GM12878 (cell line): ENCODE data around the gene PSENEN. TPM values are rescaled to one million over a fixed set of nuclear protein-coding genes. Genes with fewer than 3 reads are reported as not detected.

Source experiments
- BCL3 ChIP-seq: IDR thresholded peaks from 2 replicates; pipeline ENCODE4 v1.6.1; 2011; ENCODE audit warnings: borderline replicate concordance, low read depth, mild to moderate bottlenecking, moderate library complexity, low read length; ENCODE audit not compliant: insufficient read depth, poor library complexity, severe bottlenecking
- BRCA1 ChIP-seq: IDR thresholded peaks from 2 replicates; pipeline ENCODE4 v1.6.1; 2011; ENCODE audit warnings: low read depth, low read length, improper control_type of control experiment
- CREB1 ChIP-seq: IDR thresholded peaks from 2 replicates; pipeline ENCODE4 v1.6.1; 2012; ENCODE audit warnings: low read depth, mild to moderate bottlenecking, inconsistent platforms
- CUX1 ChIP-seq: IDR thresholded peaks from 2 replicates; pipeline ENCODE4 v1.6.1; 2012; ENCODE audit warnings: improper control_type of control experiment, low read depth, low read length; ENCODE audit not compliant: insufficient replicate concordance
- GABPA ChIP-seq: IDR thresholded peaks from 2 replicates; pipeline ENCODE4 v1.6.1; 2014; ENCODE audit warnings: antibody characterized with exemption, low read depth, mild to moderate bottlenecking, inconsistent platforms
- IRF3 ChIP-seq: fragments of 450-650 bp; IDR thresholded peaks from 2 replicates; pipeline ENCODE4 v1.6.1; 2014; ENCODE audit warnings: mild to moderate bottlenecking
- MTA3 ChIP-seq: IDR thresholded peaks from 2 replicates; pipeline ENCODE4 v1.6.1; 2012; ENCODE audit warnings: low read length, inconsistent platforms, borderline replicate concordance
- NKRF ChIP-seq: fragments of 450-650 bp; conservative IDR thresholded peaks from 2 replicates; pipeline ENCODE4 v1.6.1; 2017; ENCODE audit warnings: mild to moderate bottlenecking, moderate library complexity
- NR2C1 ChIP-seq: fragments of 450-650 bp; IDR thresholded peaks from 2 replicates; pipeline ENCODE4 v1.6.1; 2017; ENCODE audit warnings: antibody characterized with exemption, mild to moderate bottlenecking, moderate library complexity
- SREBF2 ChIP-seq: IDR thresholded peaks from 2 replicates; pipeline ENCODE4 v1.6.1; 2012; ENCODE audit warnings: mild to moderate bottlenecking, low read length
- ZNF687 ChIP-seq: fragments of 450-650 bp; IDR thresholded peaks from 2 replicates; pipeline ENCODE4 v1.6.1; 2017; ENCODE audit warnings: mild to moderate bottlenecking, moderate library complexity
- polyA plus RNA-seq, 11 experiments: library from polyadenylated mRNA; depleted of rRNA in 4 of 11; unstranded in 6 of 11; stranded (reverse) in 5 of 11; fragments of >200 nt; fragmentation: Nextera tagmentation in 4 of 11; fragmentation: Illumina TruSeq in 1 of 11; extraction: Ambion mirVana in 4 of 11; extraction: Trizol in 1 of 11; gene quantifications; 1 replicate in 1 of 11; 2 replicates in 10 of 11; pipeline versions ENCODE4 v1.2.1 to v1.2.3, GENCODE V29; 2011 to 2016; ENCODE audit warnings: inconsistent platforms in 2 of 11, missing spikeins in 2 of 11, low read depth in 1 of 11
- total RNA-seq, 4 experiments: library from RNA; depleted of rRNA in 3 of 4; stranded (reverse); fragments of >200 nt in 3 of 4; fragmentation: Illumina TruSeq in 1 of 4; extraction: Trizol in 1 of 4; gene quantifications; 2 replicates each; pipeline versions ENCODE4 v1.2.1 to v1.2.3, GENCODE V29; 2013 to 2021

Gene PSENEN
- total and polyA plus RNA-seq, 10 of the 15 experiments (the other 5 are each of a cell fraction or from before 2014, with no cell fraction given), result 14.4 to 178 (median 43.5) TPM

- TF ChIP-seq CUX1 (no peak), SREBF2 (no peak), NKRF (peak; percentile 27; the same call in 1 of the 2 replicates), IRF3 (no peak), CREB1 (no peak; the same call in 1 of the 2 replicates), GABPA (no peak), NR2C1 (no peak), MTA3 (no peak), BRCA1 (no peak), BCL3 (no peak), ZNF687 (no peak)
These were observed 772 bp upstream of the PSENEN start (continued) for GRCh38 chr19:35744430-35745327.
